ENCODE measurements around the gene SPDYC. TPM values are rescaled to one million over a fixed set of nuclear protein-coding genes. Genes with fewer than 3 reads are reported as not detected.
"Not testable (repeated sequence)": the region's sequence is repeated elsewhere in the genome, so short reads cannot be mapped to it uniquely, and the experiment has no call there.

The SPDYC gene
- total RNA-seq, 2 donors from 2014 or later: not detected

DNA sequence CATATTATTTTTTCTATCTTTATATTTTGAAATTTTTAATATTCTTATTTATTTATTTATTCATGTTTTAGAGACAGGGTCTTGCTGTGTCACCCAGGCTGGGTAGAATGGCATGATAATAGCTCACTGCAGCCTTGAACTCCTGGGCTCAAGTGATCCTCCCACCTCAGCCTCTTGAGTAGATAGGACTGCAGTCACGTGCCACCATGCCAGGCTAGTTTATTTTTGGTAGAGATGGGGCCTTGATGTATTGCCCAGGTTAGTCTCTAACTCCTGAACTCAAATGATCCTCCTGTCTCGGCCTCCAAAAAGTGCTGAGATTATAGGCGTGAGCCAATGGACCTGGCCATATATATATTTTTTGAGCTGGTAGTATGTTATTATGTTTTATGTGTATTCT is 2.4 kb upstream of the SPDYC start:
- no peaks in the 10 kb centered on the region for H3K27me3 ChIP-seq (replicated peaks; ENCODE audit: insufficient read depth)
- no peak for TF ChIP-seq POLR2A (IDR thresholded peaks at IDR 0.05)
- TF ChIP-seq, protein P1, sequence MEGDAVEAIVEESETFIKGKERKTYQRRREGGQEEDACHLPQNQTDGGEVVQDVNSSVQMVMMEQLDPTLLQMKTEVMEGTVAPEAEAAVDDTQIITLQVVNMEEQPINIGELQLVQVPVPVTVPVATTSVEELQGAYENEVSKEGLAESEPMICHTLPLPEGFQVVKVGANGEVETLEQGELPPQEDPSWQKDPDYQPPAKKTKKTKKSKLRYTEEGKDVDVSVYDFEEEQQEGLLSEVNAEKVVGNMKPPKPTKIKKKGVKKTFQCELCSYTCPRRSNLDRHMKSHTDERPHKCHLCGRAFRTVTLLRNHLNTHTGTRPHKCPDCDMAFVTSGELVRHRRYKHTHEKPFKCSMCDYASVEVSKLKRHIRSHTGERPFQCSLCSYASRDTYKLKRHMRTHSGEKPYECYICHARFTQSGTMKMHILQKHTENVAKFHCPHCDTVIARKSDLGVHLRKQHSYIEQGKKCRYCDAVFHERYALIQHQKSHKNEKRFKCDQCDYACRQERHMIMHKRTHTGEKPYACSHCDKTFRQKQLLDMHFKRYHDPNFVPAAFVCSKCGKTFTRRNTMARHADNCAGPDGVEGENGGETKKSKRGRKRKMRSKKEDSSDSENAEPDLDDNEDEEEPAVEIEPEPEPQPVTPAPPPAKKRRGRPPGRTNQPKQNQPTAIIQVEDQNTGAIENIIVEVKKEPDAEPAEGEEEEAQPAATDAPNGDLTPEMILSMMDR (IDR thresholded peaks at IDR 0.05): no peak
- no peak for TF ChIP-seq POLR2AphosphoS5 (IDR thresholded peaks at IDR 0.05)
- DNase-seq (ENCODE audit: low spot score): no peak
- H3K4me3 ChIP-seq: no peak overlapping the region
- intact Hi-C loops (cut with DNase I): no loop called here
- H3K36me3 ChIP-seq: no peaks in the 10 kb centered on the region
- H3K4me1 ChIP-seq (replicated peaks): no peaks in the 10 kb centered on the region
- H3K9me3 ChIP-seq: no peaks in the 10 kb centered on the region
- H3K27ac ChIP-seq: no peak overlapping the region
- WGBS: 93% methylated on average over 3 of the region's 3 CpGs

DNA sequence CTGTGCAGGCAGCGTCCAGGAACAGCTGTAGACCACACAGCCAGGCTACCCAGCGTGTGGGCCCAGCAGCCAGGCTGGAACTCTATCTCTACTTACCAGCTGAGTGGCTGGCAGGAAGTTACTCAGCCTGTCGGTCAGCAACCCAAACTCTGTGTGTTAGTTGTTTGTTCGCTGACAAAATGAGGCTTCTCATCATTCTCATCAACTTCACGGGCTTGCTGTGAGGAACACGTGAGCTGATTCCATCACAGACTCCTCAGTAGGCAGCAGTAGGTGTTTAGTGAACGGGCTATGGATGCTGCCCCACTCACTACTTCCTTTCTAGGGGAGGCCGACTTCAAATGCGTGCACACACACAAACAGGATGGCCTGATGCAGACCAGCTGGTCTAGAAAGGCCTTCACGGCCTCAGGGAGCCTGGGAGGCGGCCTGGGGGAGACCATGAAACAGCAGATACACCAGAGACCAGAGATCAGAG is 830 bp upstream of the SPDYC start:
- TF ChIP-seq POLR2A (IDR thresholded peaks at IDR 0.05) (no peak), POLR2AphosphoS5 (IDR thresholded peaks at IDR 0.05) (no peak)
- TF ChIP-seq, protein P1 (IDR thresholded peaks at IDR 0.05): no peak
- intact Hi-C loops (cut with DNase I): no loop called here
- no peaks in the 10 kb centered on the region for H3K4me1 ChIP-seq (replicated peaks)
- 72% methylated on average over 11 of the region's 11 CpGs for WGBS
- H3K36me3 ChIP-seq: no peaks in the 10 kb centered on the region
- H3K27ac ChIP-seq: no peak overlapping the region
- no peaks in the 10 kb centered on the region for H3K9me3 ChIP-seq
- H3K27me3 ChIP-seq (replicated peaks; ENCODE audit: insufficient read depth): no peaks in the 10 kb centered on the region
- DNase-seq (ENCODE audit: low spot score): no peak
- no peak overlapping the region for H3K4me3 ChIP-seq

DNA sequence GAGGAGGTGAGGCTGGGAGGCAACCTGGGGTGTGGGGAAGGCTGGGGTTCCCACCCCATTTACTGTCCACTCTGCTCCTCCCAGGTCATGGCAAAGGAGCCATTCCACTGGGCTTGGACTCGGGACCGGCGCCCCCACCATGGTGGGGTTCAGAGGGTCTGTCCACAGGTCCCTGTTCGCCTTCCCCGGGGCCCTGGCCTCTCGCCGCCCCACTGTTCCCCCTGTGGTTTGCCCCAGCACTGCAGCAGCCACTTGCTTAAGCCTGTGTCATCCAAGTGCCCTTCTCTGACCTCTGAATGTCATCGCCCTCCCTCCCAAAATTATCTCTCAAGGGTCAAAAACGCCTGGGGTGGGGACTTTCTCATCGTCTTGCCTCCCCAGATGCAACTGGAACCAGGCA is 2.6 kb downstream of the SPDYC start:
- no peaks in the 10 kb centered on the region for H3K4me1 ChIP-seq (replicated peaks)
- no peak for DNase-seq (ENCODE audit: low spot score)
- H3K4me3 ChIP-seq: no peak overlapping the region
- H3K27ac ChIP-seq: no peak overlapping the region
- TF ChIP-seq, protein P1 (IDR thresholded peaks at IDR 0.05): no peak
- TF ChIP-seq POLR2AphosphoS5 (IDR thresholded peaks at IDR 0.05) (no peak), POLR2A (IDR thresholded peaks at IDR 0.05) (no peak)
- WGBS: 89% methylated on average over 10 of the region's 10 CpGs
- no peaks in the 10 kb centered on the region for H3K27me3 ChIP-seq (replicated peaks; ENCODE audit: insufficient read depth)
- H3K9me3 ChIP-seq: no peaks in the 10 kb centered on the region
- no peaks in the 10 kb centered on the region for H3K36me3 ChIP-seq
- intact Hi-C loops (cut with DNase I): no loop called here

DNA sequence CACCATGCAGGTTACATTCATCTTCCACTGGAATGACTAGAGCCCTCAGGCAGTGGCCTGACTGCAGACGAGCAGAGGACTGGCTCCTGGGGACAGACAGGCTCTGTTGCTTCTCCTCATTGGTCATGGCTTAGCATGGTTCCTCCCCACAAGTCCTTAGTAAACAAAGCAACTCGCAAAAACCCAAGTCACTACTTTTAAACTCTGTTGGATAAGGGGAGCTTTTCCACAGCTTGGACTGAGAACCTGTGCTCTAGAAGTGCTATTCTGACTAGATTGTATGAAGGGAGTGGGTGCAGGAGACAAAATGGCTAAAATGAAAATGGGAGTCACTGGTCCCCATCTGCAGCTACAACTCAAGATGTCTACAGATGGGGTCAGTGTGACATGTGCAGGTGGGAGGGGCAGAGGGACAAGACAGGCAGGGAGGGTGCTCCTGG is 4.6 kb downstream of the SPDYC start:
- H3K4me3 ChIP-seq; H3K27me3 ChIP-seq (replicated peaks; ENCODE audit: insufficient read depth); H3K36me3 ChIP-seq; H3K4me1 ChIP-seq (replicated peaks); DNase-seq (ENCODE audit: low spot score); H3K9me3 ChIP-seq; H3K27ac ChIP-seq; intact Hi-C loops (cut with DNase I): not testable (repeated sequence)
- WGBS: 18% methylated on average over 2 of the region's 2 CpGs

DNA sequence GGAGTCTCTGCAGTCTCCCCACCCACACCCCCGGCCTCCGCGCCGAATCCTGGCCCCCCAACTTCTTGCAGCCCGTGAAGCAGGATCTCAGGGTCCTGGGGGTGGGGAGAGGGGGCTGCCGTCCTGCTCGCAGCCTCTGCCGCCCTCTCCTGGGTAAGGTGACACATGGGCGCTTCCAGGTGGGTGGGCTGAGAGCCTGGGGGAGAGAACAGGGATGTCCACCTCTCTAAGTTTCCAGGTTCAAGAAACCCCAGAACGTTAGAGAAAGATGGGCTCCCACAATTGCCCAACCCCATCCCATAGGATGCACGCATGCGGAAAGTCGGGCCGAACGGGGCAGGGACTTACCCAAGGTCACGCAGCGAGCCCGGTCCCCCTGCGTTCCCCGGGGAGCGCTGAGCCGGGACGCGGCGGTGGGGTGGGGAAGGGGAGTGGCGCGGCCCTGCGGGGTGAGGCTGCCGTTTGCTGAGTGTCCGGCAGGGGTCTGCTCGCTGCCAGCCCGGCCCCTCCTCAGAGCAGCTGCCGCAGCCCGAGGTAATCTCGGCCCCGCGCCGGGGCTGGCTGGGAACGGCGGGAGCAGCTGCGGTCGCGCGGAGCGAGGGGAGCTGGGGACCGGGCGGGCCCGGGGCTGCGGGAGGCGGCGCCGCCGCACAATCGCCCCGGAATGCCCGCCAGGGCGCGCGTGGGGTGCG is 11.0 kb downstream of the SPDYC start:
- no peaks in the 10 kb centered on the region for H3K27me3 ChIP-seq (replicated peaks; ENCODE audit: insufficient read depth)
- H3K36me3 ChIP-seq: peaks cover 0 to 2% of the 10 kb centered on the region in 2 donors
- under 1% methylated on average over 29 of the region's 60 CpGs for WGBS
- H3K9me3 ChIP-seq: no peaks in the 10 kb centered on the region
- H3K4me3 ChIP-seq: peak overlapping the region; percentile 79 to 87
- TF ChIP-seq, protein P1 (IDR thresholded peaks at IDR 0.05): peak in 2 of 4 experiments; percentile 42 to 63
- TF ChIP-seq POLR2A (IDR thresholded peaks at IDR 0.05): peak; percentile 55
- no peak for TF ChIP-seq POLR2AphosphoS5 (IDR thresholded peaks at IDR 0.05)
- peaks cover 11% of the 10 kb centered on the region for H3K4me1 ChIP-seq (replicated peaks)
- intact Hi-C loops (cut with DNase I): no loop called here
- H3K27ac ChIP-seq: peak overlapping the region; percentile 89 to 91
- DNase-seq (ENCODE audit: low spot score): peak; percentile 25
